K562 (cell line): ENCODE measurements around the gene LRP10. TPM values are rescaled to one million over a fixed set of nuclear protein-coding genes. Genes with fewer than 3 reads are reported as not detected.

Source experiments
- ATAC-seq: fragments of 200-7000 bp; cut with Tn5 transposase; 3 replicates; pipeline ENCODE4 v1.9.1; 2020; ENCODE audit warnings: moderate library complexity
- BruUV-seq: library from RNA; stranded (reverse); fragments of 400-500 nt; replicated peaks from 2 replicates; lab custom pipeline; 2021; lab: Mats Ljungman, UMichigan
- CTCF ChIA-PET: fragments of 300-600 bp; formaldehyde crosslinking; extraction: SDS; loops from one replicate; lab custom pipeline; 2021; ENCODE audit warnings: low intra/inter-chr PET ratio; lab: Yijun Ruan, JAX
- POLR2A ChIA-PET: fragments of 300-600, 350-650 bp; sonication (Branson Sonifier 250); formaldehyde crosslinking; extraction: SDS; loops from one replicate; lab custom pipeline; 2021; ENCODE audit warnings: antibody characterized with exemption, inconsistent platforms; lab: Yijun Ruan, JAX
- DNase-seq, 4 experiments: peaks; one replicate each; pipeline versions ENCODE4 v3.0.0 to v3.0.0-alpha.2; 2011 to 2018; ENCODE audit warnings: low spot score in 3 of 4, mixed read lengths in 3 of 4; ENCODE audit errors: extremely low read depth in 1 of 4
- FAIRE-seq: peaks from 2 replicates; lab custom pipeline; 2011; peaks lifted over from hg19 to GRCh38; lab: Jason Lieb, UNC
- H2AFZ ChIP-seq: 2 replicates; pipeline ENCODE4 v1.6.0; 2011; ENCODE audit warnings: low read depth, low read length, control low read depth, inconsistent platforms
- H3K27ac ChIP-seq: fragments of 200-600 bp; 3 replicates; pipeline ENCODE4 v1.8.0; 2011; ENCODE audit warnings: low read depth, mild to moderate bottlenecking, control low read depth, inconsistent platforms, low read length, moderate library complexity, mixed read lengths; ENCODE audit errors: extremely low read depth
- H3K27me3 ChIP-seq, 2 experiments: fragments of 300-600 bp in 1 of 2; 2 replicates in 1 of 2; 3 replicates in 1 of 2; pipeline versions ENCODE4 v1.6.0 to v1.8.0; 2011; ENCODE audit warnings: inconsistent platforms in 2 of 2, low read length in 2 of 2, mild to moderate bottlenecking in 1 of 2, mixed read lengths in 1 of 2, moderate library complexity in 1 of 2; ENCODE audit not compliant: control insufficient read depth in 2 of 2, insufficient read depth in 2 of 2
- H3K36me3 ChIP-seq: fragments of 300-600 bp; 3 replicates; pipeline ENCODE4 v1.8.0; 2011; ENCODE audit warnings: mild to moderate bottlenecking, low read length, inconsistent platforms; ENCODE audit not compliant: control insufficient read depth, insufficient read depth
- H3K4me1 ChIP-seq, 2 experiments: fragments of 200-600 bp in 1 of 2; replicated peaks in 1 of 2; 2 replicates in 1 of 2; 3 replicates in 1 of 2; pipeline versions ENCODE4 v1.5.1 to v1.8.0; 2011; ENCODE audit warnings: inconsistent platforms in 2 of 2, low read length in 2 of 2, mild to moderate bottlenecking in 1 of 2, mixed read lengths in 1 of 2, moderate library complexity in 1 of 2; ENCODE audit not compliant: control insufficient read depth in 2 of 2, insufficient read depth in 2 of 2
- H3K4me2 ChIP-seq: 2 replicates; pipeline ENCODE4 v1.6.1; 2011; ENCODE audit warnings: low read length, control low read depth, inconsistent platforms, mixed read lengths; ENCODE audit not compliant: insufficient read depth
- H3K4me3 ChIP-seq: fragments of 200-600 bp; sonication (generic), shearing (Covaris generic); 2 replicates; pipeline ENCODE4 v1.5.1; 2016; ENCODE audit warnings: control low read depth, inconsistent platforms
- H3K79me2 ChIP-seq: fragments of 200-600 bp; 3 replicates; pipeline ENCODE4 v1.8.0; 2011; ENCODE audit warnings: low read length, inconsistent platforms; ENCODE audit not compliant: control insufficient read depth, insufficient read depth
- H3K9ac ChIP-seq, 2 experiments: 2 replicates each; pipeline versions ENCODE4 v1.6.0 to v1.6.1; 2011; ENCODE audit warnings: low read depth in 2 of 2, low read length in 2 of 2, control low read depth in 1 of 2, inconsistent platforms in 1 of 2, mild to moderate bottlenecking in 1 of 2, mixed read lengths in 1 of 2; ENCODE audit not compliant: insufficient read depth in 1 of 2
- H3K9me1 ChIP-seq: one replicate; pipeline ENCODE4 v1.6.0; 2011; ENCODE audit warnings: inconsistent platforms, mild to moderate bottlenecking, low read length, moderate library complexity; ENCODE audit not compliant: control insufficient read depth, insufficient read depth
- H3K9me3 ChIP-seq: replicated peaks from 2 replicates; pipeline ENCODE4 v1.5.1; 2011; ENCODE audit warnings: low read depth, low read length, inconsistent platforms; ENCODE audit not compliant: control insufficient read depth, insufficient read depth
- H4K20me1 ChIP-seq: replicated peaks from 2 replicates; pipeline ENCODE4 v1.6.1; 2011; ENCODE audit warnings: low read length, inconsistent platforms, mixed read lengths; ENCODE audit not compliant: control insufficient read depth, insufficient read depth
- BCOR ChIP-seq: fragments of 450-650 bp; IDR thresholded peaks from 2 replicates; pipeline ENCODE4 v1.6.1; 2016
- KAT8 ChIP-seq: fragments of 450-650 bp; IDR thresholded peaks from 2 replicates; pipeline ENCODE4 v1.6.1; 2016; ENCODE audit warnings: low read depth, mild to moderate bottlenecking
- PTBP1 ChIP-seq: fragments of 200-400 bp; formaldehyde crosslinking; IDR thresholded peaks from 2 replicates; pipeline ENCODE4 v1.6.1; 2017; ENCODE audit warnings: low read depth, low read length
- RNF2 ChIP-seq: sonication (generic); IDR thresholded peaks from 2 replicates; pipeline ENCODE4 v1.6.1; 2016
- WGBS: fragments of 100-300 bp; shearing (Covaris generic); methylation state at CpG from one replicate; pipeline ENCODE4 v1.1.6; 2016; ENCODE audit warnings: low coverage, mixed read lengths; ENCODE audit not compliant: insufficient coverage; ENCODE audit errors: missing lambda C conversion rate; 5-methylcytosine and 5-hydroxymethylcytosine counted together
- in situ Hi-C: fragments of 300-500 bp; cut with MboI; formaldehyde crosslinking; loops from 4 replicates; pipeline ENCODE4 v1.15.0; 2018; ENCODE audit warnings: inconsistent platforms, mixed read lengths
- intact Hi-C: fragments of 100-400 bp; cut with micrococcal nuclease; formaldehyde crosslinking; loops from 2 replicates; pipeline ENCODE4 v1.14.2; 2022
- polyA plus RNA-seq, 8 experiments: library from polyadenylated mRNA; depleted of rRNA in 4 of 8; stranded (reverse) in 5 of 8; unstranded in 3 of 8; fragments of >200 nt; fragmentation: Nextera tagmentation in 2 of 8; fragmentation: Illumina TruSeq in 1 of 8; extraction: Ambion mirVana in 2 of 8; extraction: Trizol in 1 of 8; gene quantifications; 2 replicates each; pipeline versions ENCODE4 v1.2.1 to v1.2.3, GENCODE V29; 2011 to 2014; ENCODE audit warnings: inconsistent platforms in 1 of 8, missing spikeins in 1 of 8
- total RNA-seq, 7 experiments: library from RNA; depleted of rRNA in 6 of 7; stranded (reverse); fragments of >200 nt in 6 of 7; fragmentation: Illumina TruSeq in 2 of 7; extraction: Trizol in 2 of 7; gene quantifications; 2 replicates each; pipeline versions ENCODE4 v1.2.1 to v1.2.3, GENCODE V29; 2011 to 2021; ENCODE audit warnings: low replicate concordance in 1 of 7
- TF ChIP-seq, protein P1 (sequence below): sonication (generic); formaldehyde crosslinking; IDR thresholded peaks from 2 replicates; pipeline ENCODE4 v1.8.1; 2023; ENCODE audit warnings: missing genetic modification reagents, mild to moderate bottlenecking, borderline replicate concordance
- TF ChIP-seq, protein P2 (sequence below), 2 experiments: fragments of 200-800 bp in 1 of 2; sonication (Bioruptor generic) in 1 of 2; sonication (generic) in 1 of 2; formaldehyde crosslinking in 1 of 2; IDR thresholded peaks in 1 of 2; conservative IDR thresholded peaks in 1 of 2; 2 replicates each; pipeline versions ENCODE4 v1.5.0 to v1.6.1; 2016 to 2020; ENCODE audit warnings: missing compliant biosample characterization in 1 of 2, missing genetic modification characterization in 1 of 2, missing genetic modification reagents in 1 of 2
- TF ChIP-seq, protein P3 (sequence below): sonication (generic); formaldehyde crosslinking; IDR thresholded peaks from 2 replicates; pipeline ENCODE4 v1.9.0; 2022; ENCODE audit warnings: mild to moderate bottlenecking, missing genetic modification reagents
- TF ChIP-seq, protein P4 (sequence below): fragments of 250-450 bp; sonication (Bioruptor Pico); IDR thresholded peaks from 2 replicates; pipeline ENCODE4 v1.8.0; 2022; ENCODE audit warnings: inconsistent platforms

The LRP10 gene
- total and polyA plus RNA-seq, 9 of the 15 experiments (the other 6 are each of a cell fraction or from before 2014, with no cell fraction given), result 1.3 to 45.5 (median 10.9) TPM

DNA sequence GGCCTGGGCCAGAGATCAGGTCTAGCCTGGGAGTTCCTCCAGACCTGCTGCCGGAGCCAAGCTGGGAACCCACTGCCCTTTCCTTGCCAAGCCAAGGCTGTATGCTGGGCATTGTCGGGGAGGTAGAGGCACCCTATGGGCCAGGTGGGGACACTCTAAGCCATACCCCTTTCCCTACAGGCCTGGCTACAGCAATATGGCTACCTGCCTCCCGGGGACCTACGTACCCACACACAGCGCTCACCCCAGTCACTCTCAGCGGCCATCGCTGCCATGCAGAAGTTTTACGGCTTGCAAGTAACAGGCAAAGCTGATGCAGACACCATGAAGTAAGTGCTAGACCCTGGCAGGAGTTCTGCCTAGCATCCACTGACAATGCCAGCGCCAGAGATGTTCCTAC, 30.2 kb upstream of the LRP10 start:
- in situ Hi-C loops, result loop anchor here (10.0 kb wide), 2 partner anchors 187 to 277 kb away; no protein-coding TSS in a partner anchor
- H3K4me3 ChIP-seq, result no peak overlapping the region
- no peak overlapping the region for H2AFZ ChIP-seq
- intact Hi-C loops, result no loop called here
- no peak overlapping the region for H3K9ac ChIP-seq
- TF ChIP-seq, protein P1, sequence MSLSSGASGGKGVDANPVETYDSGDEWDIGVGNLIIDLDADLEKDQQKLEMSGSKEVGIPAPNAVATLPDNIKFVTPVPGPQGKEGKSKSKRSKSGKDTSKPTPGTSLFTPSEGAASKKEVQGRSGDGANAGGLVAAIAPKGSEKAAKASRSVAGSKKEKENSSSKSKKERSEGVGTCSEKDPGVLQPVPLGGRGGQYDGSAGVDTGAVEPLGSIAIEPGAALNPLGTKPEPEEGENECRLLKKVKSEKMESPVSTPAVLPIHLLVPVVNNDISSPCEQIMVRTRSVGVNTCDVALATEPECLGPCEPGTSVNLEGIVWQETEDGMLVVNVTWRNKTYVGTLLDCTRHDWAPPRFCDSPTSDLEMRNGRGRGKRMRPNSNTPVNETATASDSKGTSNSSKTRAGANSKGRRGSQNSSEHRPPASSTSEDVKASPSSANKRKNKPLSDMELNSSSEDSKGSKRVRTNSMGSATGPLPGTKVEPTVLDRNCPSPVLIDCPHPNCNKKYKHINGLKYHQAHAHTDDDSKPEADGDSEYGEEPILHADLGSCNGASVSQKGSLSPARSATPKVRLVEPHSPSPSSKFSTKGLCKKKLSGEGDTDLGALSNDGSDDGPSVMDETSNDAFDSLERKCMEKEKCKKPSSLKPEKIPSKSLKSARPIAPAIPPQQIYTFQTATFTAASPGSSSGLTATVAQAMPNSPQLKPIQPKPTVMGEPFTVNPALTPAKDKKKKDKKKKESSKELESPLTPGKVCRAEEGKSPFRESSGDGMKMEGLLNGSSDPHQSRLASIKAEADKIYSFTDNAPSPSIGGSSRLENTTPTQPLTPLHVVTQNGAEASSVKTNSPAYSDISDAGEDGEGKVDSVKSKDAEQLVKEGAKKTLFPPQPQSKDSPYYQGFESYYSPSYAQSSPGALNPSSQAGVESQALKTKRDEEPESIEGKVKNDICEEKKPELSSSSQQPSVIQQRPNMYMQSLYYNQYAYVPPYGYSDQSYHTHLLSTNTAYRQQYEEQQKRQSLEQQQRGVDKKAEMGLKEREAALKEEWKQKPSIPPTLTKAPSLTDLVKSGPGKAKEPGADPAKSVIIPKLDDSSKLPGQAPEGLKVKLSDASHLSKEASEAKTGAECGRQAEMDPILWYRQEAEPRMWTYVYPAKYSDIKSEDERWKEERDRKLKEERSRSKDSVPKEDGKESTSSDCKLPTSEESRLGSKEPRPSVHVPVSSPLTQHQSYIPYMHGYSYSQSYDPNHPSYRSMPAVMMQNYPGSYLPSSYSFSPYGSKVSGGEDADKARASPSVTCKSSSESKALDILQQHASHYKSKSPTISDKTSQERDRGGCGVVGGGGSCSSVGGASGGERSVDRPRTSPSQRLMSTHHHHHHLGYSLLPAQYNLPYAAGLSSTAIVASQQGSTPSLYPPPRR, result no peak
- TF ChIP-seq BCOR (no peak), KAT8 (no peak), RNF2 (no peak), PTBP1 (no peak)
- TF ChIP-seq, protein P2, sequence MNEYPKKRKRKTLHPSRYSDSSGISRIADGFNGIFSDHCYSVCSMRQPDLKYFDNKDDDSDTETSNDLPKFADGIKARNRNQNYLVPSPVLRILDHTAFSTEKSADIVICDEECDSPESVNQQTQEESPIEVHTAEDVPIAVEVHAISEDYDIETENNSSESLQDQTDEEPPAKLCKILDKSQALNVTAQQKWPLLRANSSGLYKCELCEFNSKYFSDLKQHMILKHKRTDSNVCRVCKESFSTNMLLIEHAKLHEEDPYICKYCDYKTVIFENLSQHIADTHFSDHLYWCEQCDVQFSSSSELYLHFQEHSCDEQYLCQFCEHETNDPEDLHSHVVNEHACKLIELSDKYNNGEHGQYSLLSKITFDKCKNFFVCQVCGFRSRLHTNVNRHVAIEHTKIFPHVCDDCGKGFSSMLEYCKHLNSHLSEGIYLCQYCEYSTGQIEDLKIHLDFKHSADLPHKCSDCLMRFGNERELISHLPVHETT (CRISPR knock-in tag; conservative IDR thresholded peaks at IDR 0.05 in 1 of 2, IDR thresholded peaks at IDR 0.05 in 1 of 2), result no peak
- TF ChIP-seq, protein P3, sequence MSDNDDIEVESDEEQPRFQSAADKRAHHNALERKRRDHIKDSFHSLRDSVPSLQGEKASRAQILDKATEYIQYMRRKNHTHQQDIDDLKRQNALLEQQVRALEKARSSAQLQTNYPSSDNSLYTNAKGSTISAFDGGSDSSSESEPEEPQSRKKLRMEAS (CRISPR knock-in tag), result no peak
- TF ChIP-seq, protein P4, sequence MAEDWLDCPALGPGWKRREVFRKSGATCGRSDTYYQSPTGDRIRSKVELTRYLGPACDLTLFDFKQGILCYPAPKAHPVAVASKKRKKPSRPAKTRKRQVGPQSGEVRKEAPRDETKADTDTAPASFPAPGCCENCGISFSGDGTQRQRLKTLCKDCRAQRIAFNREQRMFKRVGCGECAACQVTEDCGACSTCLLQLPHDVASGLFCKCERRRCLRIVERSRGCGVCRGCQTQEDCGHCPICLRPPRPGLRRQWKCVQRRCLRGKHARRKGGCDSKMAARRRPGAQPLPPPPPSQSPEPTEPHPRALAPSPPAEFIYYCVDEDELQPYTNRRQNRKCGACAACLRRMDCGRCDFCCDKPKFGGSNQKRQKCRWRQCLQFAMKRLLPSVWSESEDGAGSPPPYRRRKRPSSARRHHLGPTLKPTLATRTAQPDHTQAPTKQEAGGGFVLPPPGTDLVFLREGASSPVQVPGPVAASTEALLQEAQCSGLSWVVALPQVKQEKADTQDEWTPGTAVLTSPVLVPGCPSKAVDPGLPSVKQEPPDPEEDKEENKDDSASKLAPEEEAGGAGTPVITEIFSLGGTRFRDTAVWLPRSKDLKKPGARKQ (CRISPR knock-in tag), result no peak
- no peaks in the 10 kb centered on the region for H3K9me1 ChIP-seq
- no peaks in the 10 kb centered on the region for H3K9me3 ChIP-seq
- no peak overlapping the region for H3K27ac ChIP-seq
- H3K36me3 ChIP-seq, result no peaks in the 10 kb centered on the region
- ChIA-PET POLR2A (interaction anchor here (0.6 to 1.5 kb wide), 2 partner anchors 11 to 24 kb away, joined by 3 to 4 read pairs; no protein-coding TSS in a partner anchor), CTCF (interaction anchor here (1.0 kb wide), 1 partner anchor 11 kb away, joined by 3 read pairs; the partner anchor contains the start of gene MRPL52)
- no peak for FAIRE-seq
- H3K4me1 ChIP-seq, result peaks cover 0 to 20% of the 10 kb centered on the region in 2 experiments; a peak in 1 of 5 replicates
- BruUV-seq, result no TSS peak
- no peak overlapping the region for H3K4me2 ChIP-seq
- H3K79me2 ChIP-seq, result no peaks in the 10 kb centered on the region
- DNase-seq, result no peak
- H3K27me3 ChIP-seq, result no peaks in the 10 kb centered on the region
- no peaks in the 10 kb centered on the region for H4K20me1 ChIP-seq
- WGBS, result 66% methylated on average over 9 of the region's 9 CpGs
- no peak for ATAC-seq
